22Rv1 (cell line): ENCODE results near the gene DNAH8.
A peak's percentile ranks its signal among the peaks of the same experiment; 100 is the strongest.
"Not testable (repeated sequence)": the region's sequence is repeated elsewhere in the genome, so short reads cannot be mapped to it uniquely, and the experiment has no call there.

ENCODE experiments used
- H3K27ac ChIP-seq: fragments of 450-650 bp; 2 replicates; pipeline ENCODE4 v1.5.1; 2017
- CTCF ChIP-seq: fragments of 450-650 bp; IDR thresholded peaks from 2 replicates; pipeline ENCODE4 v1.5.1; 2017; ENCODE audit warnings: mild to moderate bottlenecking
- ZFX ChIP-seq: fragments of 450-650 bp; IDR thresholded peaks from 2 replicates; pipeline ENCODE4 v1.6.1; 2017; ENCODE audit warnings: antibody characterized with exemption, borderline replicate concordance

DNAH8 gene

GRCh38 chr6:38688579-38689087 is 26.5 kb upstream of the DNAH8 start:
- H3K27ac ChIP-seq, result no peak overlapping the region
- no peak for TF ChIP-seq CTCF
- no peak for TF ChIP-seq ZFX

GRCh38 chr6:38695227-38695900 is 19.7 kb upstream of the DNAH8 start:
- no peak for TF ChIP-seq CTCF
- TF ChIP-seq ZFX, result no peak
- peak overlapping the region; percentile 27; the same call in 1 of the 2 replicates for H3K27ac ChIP-seq

GRCh38 chr6:38695933-38696332 is 19.2 kb upstream of the DNAH8 start:
- TF ChIP-seq CTCF (no peak), ZFX (no peak)
- 0 out of 2 replicates have a peak overlapping the region, but pooled peaks have one; percentile 27 for H3K27ac ChIP-seq

GRCh38 chr6:38696345-38696744 is 18.8 kb upstream of the DNAH8 start:
- H3K27ac ChIP-seq, result 0 out of 2 replicates have a peak overlapping the region, but pooled peaks have one; percentile 27
- no peak for TF ChIP-seq CTCF
- TF ChIP-seq ZFX, result no peak

- no peak overlapping the region for H3K27ac ChIP-seq
- TF ChIP-seq CTCF (no peak), ZFX (no peak)
Measured at GRCh38 chr6:38697846-38698245, 17.3 kb upstream of the DNAH8 start.

GRCh38 chr6:38699702-38700101 is 15.4 kb upstream of the DNAH8 start:
- not testable (repeated sequence) for H3K27ac ChIP-seq

- TF ChIP-seq ZFX (no peak), CTCF (no peak)
- H3K27ac ChIP-seq, result peak overlapping the region; percentile 84
Measured at GRCh38 chr6:38701551-38701950, 13.6 kb upstream of the DNAH8 start.
